ENCODE data around the gene EME2. TPM values are rescaled to one million over a fixed set of nuclear protein-coding genes. Genes with fewer than 3 reads are reported as not detected.

Gene EME2
- total RNA-seq, 2 experiments from 2014 or later: 15.5 to 15.6 TPM

GRCh38 chr16:1740781-1741490, 31.7 kb upstream of the EME2 start:
- Mint-ChIP-seq H3K4me1 (ENCODE audit: low read depth) (no peaks in the 10 kb centered on the region), H3K27me3 (no peaks in the 10 kb centered on the region), H3K4me3 (no peak overlapping the region), H3K36me3 (ENCODE audit: low read depth) (no peaks in the 10 kb centered on the region), H3K27ac (no peak overlapping the region), H3K9me3 (no peaks in the 10 kb centered on the region)
- intact Hi-C loops (cut with micrococcal nuclease): no loop called here
- TF ChIP-seq CTCF (IDR thresholded peaks at IDR 0.05): no peak
- POLR2A ChIA-PET: no interaction called here
- CTCF ChIA-PET: no interaction called here
- no peak for ATAC-seq
- no peak for DNase-seq

GRCh38 chr16:1741553-1742165, 31.0 kb upstream of the EME2 start:
- no peak for ATAC-seq
- DNase-seq: no peak
- CTCF ChIA-PET: no interaction called here
- no peak overlapping the region for H3K4me3 Mint-ChIP-seq
- no peak overlapping the region for H3K27ac Mint-ChIP-seq
- H3K27me3 Mint-ChIP-seq: no peaks in the 10 kb centered on the region
- POLR2A ChIA-PET: no interaction called here
- H3K36me3 Mint-ChIP-seq (ENCODE audit: low read depth): no peaks in the 10 kb centered on the region
- H3K4me1 Mint-ChIP-seq (ENCODE audit: low read depth): no peaks in the 10 kb centered on the region
- H3K9me3 Mint-ChIP-seq: no peaks in the 10 kb centered on the region
- TF ChIP-seq CTCF (IDR thresholded peaks at IDR 0.05): no peak
- intact Hi-C loops (cut with micrococcal nuclease): no loop called here

GRCh38 chr16:1743376-1744337, 29.0 kb upstream of the EME2 start:
- no peaks in the 10 kb centered on the region for H3K27me3 Mint-ChIP-seq
- intact Hi-C loops (cut with micrococcal nuclease): no loop called here
- H3K4me3 Mint-ChIP-seq: no peak overlapping the region
- CTCF ChIA-PET: interaction anchor here (0.8 kb wide), 1 partner anchor 20 kb away, joined by 3 read pairs; no protein-coding TSS in a partner anchor
- H3K27ac Mint-ChIP-seq: no peak overlapping the region
- H3K36me3 Mint-ChIP-seq (ENCODE audit: low read depth): no peaks in the 10 kb centered on the region
- POLR2A ChIA-PET: no interaction called here
- H3K4me1 Mint-ChIP-seq (ENCODE audit: low read depth): no peaks in the 10 kb centered on the region
- no peaks in the 10 kb centered on the region for H3K9me3 Mint-ChIP-seq
- TF ChIP-seq CTCF (IDR thresholded peaks at IDR 0.05): no peak
- no peak for DNase-seq
- ATAC-seq: no peak

GRCh38 chr16:1744338-1744840, 28.2 kb upstream of the EME2 start:
- no peak overlapping the region for H3K27ac Mint-ChIP-seq
- TF ChIP-seq CTCF (IDR thresholded peaks at IDR 0.05): no peak
- no peak for DNase-seq
- CTCF ChIA-PET: interaction anchor here (0.8 kb wide), 1 partner anchor 21 kb away, joined by 3 read pairs; no protein-coding TSS in a partner anchor
- no peaks in the 10 kb centered on the region for H3K4me1 Mint-ChIP-seq (ENCODE audit: low read depth)
- no peaks in the 10 kb centered on the region for H3K27me3 Mint-ChIP-seq
- intact Hi-C loops (cut with micrococcal nuclease): no loop called here
- H3K36me3 Mint-ChIP-seq (ENCODE audit: low read depth): no peaks in the 10 kb centered on the region
- POLR2A ChIA-PET: no interaction called here
- ATAC-seq: no peak
- H3K4me3 Mint-ChIP-seq: no peak overlapping the region
- H3K9me3 Mint-ChIP-seq: no peaks in the 10 kb centered on the region
